A549 (cell line): Measurements from ENCODE around the gene SLC39A5. TPM values are rescaled to one million over a fixed set of nuclear protein-coding genes. Genes with fewer than 3 reads are reported as not detected.

Experiments used
- ATAC-seq, 2 experiments: fragments of 200-7000 bp in 1 of 2; fragments of >200 bp in 1 of 2; cut with Nextera tagmentation in 1 of 2; cut with Tn5 transposase in 1 of 2; 3 replicates each; pipeline versions ENCODE4 v1.8.0 to v1.9.1; 2018 to 2020; ENCODE audit warnings: mild to moderate bottlenecking in 1 of 2, moderate library complexity in 1 of 2
- CTCF ChIA-PET: fragments of 300-600 bp; sonication (Branson Sonifier 250); formaldehyde crosslinking; extraction: SDS; loops from one replicate; lab custom pipeline; 2021; ENCODE audit warnings: antibody characterized with exemption, inconsistent platforms; lab: Yijun Ruan, JAX
- POLR2A ChIA-PET: fragments of 350-600 bp; formaldehyde crosslinking; extraction: SDS; loops from one replicate; lab custom pipeline; 2021; ENCODE audit warnings: antibody characterized with exemption, inconsistent platforms; lab: Yijun Ruan, JAX
- DNase-seq, 2 experiments: peaks; one replicate each; pipeline versions ENCODE4 v3.0.0 to v3.0.0-alpha.2; 2011 to 2016; ENCODE audit warnings: low read depth in 1 of 2, low spot score in 1 of 2
- FAIRE-seq: peaks from 2 replicates; lab custom pipeline; 2011; peaks lifted over from hg19 to GRCh38; lab: Jason Lieb, UNC
- H3K27ac ChIP-seq, 2 experiments: fragments of >200 bp; sonication (Bioruptor Twin); formaldehyde crosslinking; 3 replicates each; pipeline ENCODE4 v1.5.1; 2016 to 2017
- H3K4me1 ChIP-seq: fragments of >200 bp; sonication (Bioruptor Twin); formaldehyde crosslinking; 3 replicates; pipeline ENCODE4 v1.6.1; 2016
- H3K4me2 ChIP-seq: fragments of >200 bp; sonication (Bioruptor Twin); formaldehyde crosslinking; 3 replicates; pipeline ENCODE4 v1.6.1; 2016
- H3K4me3 ChIP-seq: fragments of >200 bp; sonication (Bioruptor Twin); formaldehyde crosslinking; 3 replicates; pipeline ENCODE4 v1.5.1; 2016
- H3K9me3 ChIP-seq: fragments of >200 bp; sonication (Bioruptor Twin); formaldehyde crosslinking; 3 replicates; pipeline ENCODE4 v1.6.1; 2016
- BHLHE40 ChIP-seq: IDR thresholded peaks from 2 replicates; pipeline ENCODE4 v1.6.1; 2012; ENCODE audit warnings: low read depth, low read length, inconsistent platforms
- CBX2 ChIP-seq: fragments of 200-600 bp; sonication (generic); IDR thresholded peaks from 2 replicates; pipeline ENCODE4 v1.6.1; 2016; ENCODE audit warnings: low read depth, mild to moderate bottlenecking, borderline replicate concordance
- CBX8 ChIP-seq: fragments of 200-600 bp; sonication (generic); IDR thresholded peaks from 2 replicates; pipeline ENCODE4 v1.6.1; 2016
- EHMT2 ChIP-seq: fragments of 200-600 bp; sonication (generic); IDR thresholded peaks from 2 replicates; pipeline ENCODE4 v1.6.1; 2016; ENCODE audit warnings: antibody characterized with exemption, low read depth, mild to moderate bottlenecking, moderate library complexity
- ESRRA ChIP-seq: fragments of 150-350 bp; IDR thresholded peaks from 2 replicates; pipeline ENCODE4 v1.6.1; 2014; ENCODE audit warnings: mild to moderate bottlenecking, low read length, borderline replicate concordance
- FOSL2 ChIP-seq, 2 experiments: fragments of 450-650 bp in 1 of 2; fragments of >200 bp in 1 of 2; sonication (Bioruptor Twin) in 1 of 2; formaldehyde crosslinking; IDR thresholded peaks; 2 replicates each; pipeline versions ENCODE4 v1.5.0 to v1.6.1; 2016 to 2020; ENCODE audit warnings: mild to moderate bottlenecking in 1 of 2, moderate library complexity in 1 of 2
- GATA3 ChIP-seq: IDR thresholded peaks from 2 replicates; pipeline ENCODE4 v1.6.1; 2012; ENCODE audit warnings: borderline replicate concordance
- HOXA7 ChIP-seq: fragments of 250-450 bp; sonication (Bioruptor Pico); IDR thresholded peaks from 2 replicates; pipeline ENCODE4 v1.5.0; 2020; ENCODE audit warnings: mild to moderate bottlenecking, moderate library complexity
- JUN ChIP-seq, 2 experiments: fragments of >200 bp; sonication (Bioruptor Twin); formaldehyde crosslinking; IDR thresholded peaks; 2 replicates in 1 of 2; 3 replicates in 1 of 2; pipeline ENCODE4 v1.6.1; 2016 to 2017
- KDM5A ChIP-seq: fragments of 200-600 bp; sonication (generic); IDR thresholded peaks from 2 replicates; pipeline ENCODE4 v1.6.1; 2016; ENCODE audit warnings: antibody characterized with exemption, mild to moderate bottlenecking
- MAFK ChIP-seq: fragments of 450-650 bp; IDR thresholded peaks from 2 replicates; pipeline ENCODE4 v1.6.1; 2014; ENCODE audit not compliant: partially characterized antibody
- POLR2A ChIP-seq: IDR thresholded peaks from 2 replicates; pipeline ENCODE4 v1.6.1; 2012; ENCODE audit warnings: mild to moderate bottlenecking, low read length
- POLR2AphosphoS2 ChIP-seq: conservative IDR thresholded peaks from 2 replicates; pipeline ENCODE4 v1.6.1; 2012; ENCODE audit warnings: low read length, improper control_type of control experiment, inconsistent platforms
- RAD21 ChIP-seq, 2 experiments: fragments of >200 bp in 1 of 2; sonication (Bioruptor Twin) in 1 of 2; formaldehyde crosslinking in 1 of 2; IDR thresholded peaks in 1 of 2; conservative IDR thresholded peaks in 1 of 2; 2 replicates in 1 of 2; 3 replicates in 1 of 2; pipeline ENCODE4 v1.6.1; 2012 to 2018; ENCODE audit warnings: inconsistent platforms in 1 of 2
- RARB ChIP-seq: fragments of 250-450 bp; sonication (Bioruptor Pico); IDR thresholded peaks from 2 replicates; pipeline ENCODE4 v1.8.0; 2021; ENCODE audit warnings: mild to moderate bottlenecking, moderate library complexity
- REST ChIP-seq: fragments of 200-600 bp; sonication (generic); IDR thresholded peaks from 2 replicates; pipeline ENCODE4 v1.6.1; 2016; ENCODE audit warnings: antibody characterized with exemption, mild to moderate bottlenecking, moderate library complexity
- RFX5 ChIP-seq: fragments of 450-650 bp; IDR thresholded peaks from 2 replicates; pipeline ENCODE4 v1.7.1; 2014; ENCODE audit warnings: antibody characterized with exemption, mild to moderate bottlenecking, moderate library complexity
- SMC3 ChIP-seq: fragments of >200 bp; sonication (Bioruptor Twin); formaldehyde crosslinking; IDR thresholded peaks from 3 replicates; pipeline ENCODE4 v1.6.1; 2018; ENCODE audit warnings: inconsistent platforms
- SREBF2 ChIP-seq: fragments of 450-650 bp; IDR thresholded peaks from 2 replicates; pipeline ENCODE4 v1.6.1; 2014; ENCODE audit warnings: mild to moderate bottlenecking, moderate library complexity
- TFCP2L1 ChIP-seq: fragments of 250-450 bp; sonication (Bioruptor Pico); IDR thresholded peaks from 2 replicates; pipeline ENCODE4 v1.5.0; 2021; ENCODE audit warnings: mild to moderate bottlenecking
- ZNF302 ChIP-seq: fragments of 250-450 bp; sonication (Bioruptor Pico); IDR thresholded peaks from 2 replicates; pipeline ENCODE4 v1.9.0; 2021; ENCODE audit warnings: inconsistent platforms, mild to moderate bottlenecking, moderate library complexity
- WGBS: methylation state at CpG from one replicate; pipeline ENCODE4 v1.1.6; 2017; ENCODE audit errors: missing lambda C conversion rate; 5-methylcytosine and 5-hydroxymethylcytosine counted together
- polyA plus RNA-seq, 4 experiments: library from polyadenylated mRNA; depleted of rRNA in 3 of 4; stranded (reverse); fragments of >200 nt; fragmentation: RNase III in 1 of 4; extraction: RNeasy Plus Mini Kit Qiagen cat#74134 plus additional on column Dnase treatment in 1 of 4; gene quantifications; 2 replicates in 3 of 4; 3 replicates in 1 of 4; pipeline ENCODE4 v1.2.3, GENCODE V29; 2011 to 2017
- TF ChIP-seq, protein P1 (sequence below): fragments of >200 bp; sonication (Bioruptor Twin); formaldehyde crosslinking; IDR thresholded peaks from 3 replicates; pipeline ENCODE4 v1.6.1; 2016
- TF ChIP-seq, protein P2 (sequence below): fragments of >200 bp; sonication (Bioruptor Twin); formaldehyde crosslinking; IDR thresholded peaks from 3 replicates; pipeline ENCODE4 v1.5.1; 2016
- TF ChIP-seq, protein P3 (sequence below): IDR thresholded peaks from 2 replicates; pipeline ENCODE4 v1.6.1; 2012

Gene SLC39A5
- polyA plus RNA-seq, 2 of the 4 experiments (the other 2 are of a cell fraction), result 0.23 TPM; not detected in 1

DNA sequence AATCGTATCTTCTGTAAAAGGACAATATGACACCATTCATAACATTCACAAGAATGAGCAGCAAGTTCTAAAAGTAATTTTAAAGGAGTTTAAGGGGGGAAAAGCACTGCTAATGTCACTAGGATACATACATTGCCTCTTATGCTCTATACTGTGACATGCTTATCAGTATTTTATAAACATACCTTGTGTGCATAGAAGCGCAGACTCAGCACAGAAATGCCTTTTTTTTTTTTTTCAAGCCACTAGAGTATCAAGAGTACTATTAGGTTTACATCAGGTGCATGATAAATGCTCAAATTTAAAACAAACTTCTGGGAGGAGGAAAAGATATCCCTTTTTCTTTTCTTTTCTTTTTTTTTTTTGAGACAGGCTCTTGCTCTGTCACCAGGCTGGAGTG is 27.0 kb upstream of the SLC39A5 start:
- TF ChIP-seq, protein P1, sequence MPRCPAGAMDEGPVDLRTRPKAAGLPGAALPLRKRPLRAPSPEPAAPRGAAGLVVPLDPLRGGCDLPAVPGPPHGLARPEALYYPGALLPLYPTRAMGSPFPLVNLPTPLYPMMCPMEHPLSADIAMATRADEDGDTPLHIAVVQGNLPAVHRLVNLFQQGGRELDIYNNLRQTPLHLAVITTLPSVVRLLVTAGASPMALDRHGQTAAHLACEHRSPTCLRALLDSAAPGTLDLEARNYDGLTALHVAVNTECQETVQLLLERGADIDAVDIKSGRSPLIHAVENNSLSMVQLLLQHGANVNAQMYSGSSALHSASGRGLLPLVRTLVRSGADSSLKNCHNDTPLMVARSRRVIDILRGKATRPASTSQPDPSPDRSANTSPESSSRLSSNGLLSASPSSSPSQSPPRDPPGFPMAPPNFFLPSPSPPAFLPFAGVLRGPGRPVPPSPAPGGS, result no peak
- TF ChIP-seq MAFK (peak; percentile 57), RFX5 (no peak), ZNF302 (CRISPR knock-in tag) (no peak)
- TF ChIP-seq, all 56 proteins: peak for 1
- WGBS, result 81% methylated on average over 2 of the region's 2 CpGs
- no peak for DNase-seq
- Histone ChIP-seq H3K4me2 (no peak overlapping the region), H3K27ac (no peak overlapping the region), H3K9me3 (no peaks in the 10 kb centered on the region), H3K4me3 (no peak overlapping the region), H3K4me1 (no peaks in the 10 kb centered on the region)
- POLR2A ChIA-PET, result interaction anchor here (3.4 kb wide), 1 partner anchor 19 kb away, joined by 17 read pairs; the partner anchor contains the start of gene RNF41
- CTCF ChIA-PET, result interaction anchor here (0.7 to 2.7 kb wide), 5 partner anchors 10 to 167 kb away, joined by 3 to 10 read pairs (median 4); no protein-coding TSS in a partner anchor
- no peak for FAIRE-seq
- no peak for ATAC-seq

DNA sequence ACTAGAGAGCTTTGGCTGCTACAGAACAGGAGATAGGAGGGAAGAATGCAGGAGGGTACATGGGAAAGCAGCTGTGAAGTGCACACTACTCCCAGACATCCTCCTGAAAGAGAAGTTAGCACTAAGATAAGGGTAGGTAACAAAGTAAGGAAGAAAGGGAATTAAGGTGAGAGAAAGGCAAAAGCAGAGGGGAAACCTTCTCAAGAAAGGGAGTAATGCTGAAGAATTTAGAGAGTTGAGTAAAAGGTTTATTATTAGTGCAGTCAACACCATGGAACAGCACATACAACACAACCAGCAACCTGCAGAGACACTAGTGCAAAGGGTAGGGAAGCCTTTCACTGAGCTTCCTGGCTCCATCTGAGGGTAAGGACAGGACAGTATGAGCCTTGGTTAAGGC is 25.6 kb upstream of the SLC39A5 start:
- no peaks in the 10 kb centered on the region for H3K9me3 ChIP-seq
- H3K4me3 ChIP-seq, result no peak overlapping the region
- ATAC-seq (no peak), DNase-seq (no peak), FAIRE-seq (no peak)
- POLR2A ChIA-PET, result interaction anchor here (3.4 kb wide), 1 partner anchor 17 kb away, joined by 17 read pairs; the partner anchor contains the start of gene RNF41
- CTCF ChIA-PET, result interaction anchor here (0.7 to 6.1 kb wide), 11 partner anchors 8 to 259 kb away, joined by 3 to 77 read pairs (median 6); partner anchors contain the start of genes ANKRD52, RNF41 and SMARCC2
- H3K4me1 ChIP-seq, result no peaks in the 10 kb centered on the region
- no peak for TF ChIP-seq HOXA7 (CRISPR knock-in tag)
- TF ChIP-seq EHMT2, result no peak
- no peak for TF ChIP-seq JUN (IDR thresholded peaks at IDR 0.05)
- TF ChIP-seq KDM5A, result no peak
- no peak for TF ChIP-seq FOSL2 (IDR thresholded peaks at IDR 0.05)
- no peak for TF ChIP-seq FOSL2 (CRISPR knock-in tag; IDR thresholded peaks at IDR 0.05)
- TF ChIP-seq RAD21 (conservative IDR thresholded peaks at IDR 0.05 in 1 of 2, IDR thresholded peaks at IDR 0.05 in 1 of 2), result no peak
- TF ChIP-seq BHLHE40, result no peak
- no peak for TF ChIP-seq REST
- TF ChIP-seq GATA3, result no peak
- TF ChIP-seq, protein P2, sequence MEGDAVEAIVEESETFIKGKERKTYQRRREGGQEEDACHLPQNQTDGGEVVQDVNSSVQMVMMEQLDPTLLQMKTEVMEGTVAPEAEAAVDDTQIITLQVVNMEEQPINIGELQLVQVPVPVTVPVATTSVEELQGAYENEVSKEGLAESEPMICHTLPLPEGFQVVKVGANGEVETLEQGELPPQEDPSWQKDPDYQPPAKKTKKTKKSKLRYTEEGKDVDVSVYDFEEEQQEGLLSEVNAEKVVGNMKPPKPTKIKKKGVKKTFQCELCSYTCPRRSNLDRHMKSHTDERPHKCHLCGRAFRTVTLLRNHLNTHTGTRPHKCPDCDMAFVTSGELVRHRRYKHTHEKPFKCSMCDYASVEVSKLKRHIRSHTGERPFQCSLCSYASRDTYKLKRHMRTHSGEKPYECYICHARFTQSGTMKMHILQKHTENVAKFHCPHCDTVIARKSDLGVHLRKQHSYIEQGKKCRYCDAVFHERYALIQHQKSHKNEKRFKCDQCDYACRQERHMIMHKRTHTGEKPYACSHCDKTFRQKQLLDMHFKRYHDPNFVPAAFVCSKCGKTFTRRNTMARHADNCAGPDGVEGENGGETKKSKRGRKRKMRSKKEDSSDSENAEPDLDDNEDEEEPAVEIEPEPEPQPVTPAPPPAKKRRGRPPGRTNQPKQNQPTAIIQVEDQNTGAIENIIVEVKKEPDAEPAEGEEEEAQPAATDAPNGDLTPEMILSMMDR, result no peak
- no peak overlapping the region for H3K27ac ChIP-seq
- no peak overlapping the region for H3K4me2 ChIP-seq

- H3K4me2 ChIP-seq, result no peak overlapping the region
- ChIA-PET POLR2A (interaction anchor here (0.7 to 3.4 kb wide), 2 partner anchors 16 to 231 kb away, joined by 4 to 34 read pairs; partner anchors contain the start of gene RNF41), CTCF (interaction anchor here (0.8 to 6.1 kb wide), 14 partner anchors 9 to 263 kb away, joined by 3 to 77 read pairs (median 6); partner anchors contain the start of genes ANKRD52, RNF41, SMARCC2 and SPRYD4)
- H3K27ac ChIP-seq, result no peak overlapping the region
- peak; percentile 69 to 72; a peak in 5 of 6 replicates for ATAC-seq
- no peaks in the 10 kb centered on the region for H3K9me3 ChIP-seq
- no peak overlapping the region for H3K4me3 ChIP-seq
- peak in 1 of 2 experiments; percentile 29 for DNase-seq
- H3K4me1 ChIP-seq, result no peaks in the 10 kb centered on the region
- no peak for FAIRE-seq
- TF ChIP-seq CBX8 (no peak), CBX2 (no peak), POLR2AphosphoS2 (no peak), JUN (IDR thresholded peaks at IDR 0.05) (no peak), HOXA7 (CRISPR knock-in tag) (no peak), TFCP2L1 (no peak), ESRRA (no peak), RARB (CRISPR knock-in tag) (no peak), POLR2A (no peak), SREBF2 (no peak), BHLHE40 (no peak), SMC3 (no peak)
- TF ChIP-seq, protein P3, sequence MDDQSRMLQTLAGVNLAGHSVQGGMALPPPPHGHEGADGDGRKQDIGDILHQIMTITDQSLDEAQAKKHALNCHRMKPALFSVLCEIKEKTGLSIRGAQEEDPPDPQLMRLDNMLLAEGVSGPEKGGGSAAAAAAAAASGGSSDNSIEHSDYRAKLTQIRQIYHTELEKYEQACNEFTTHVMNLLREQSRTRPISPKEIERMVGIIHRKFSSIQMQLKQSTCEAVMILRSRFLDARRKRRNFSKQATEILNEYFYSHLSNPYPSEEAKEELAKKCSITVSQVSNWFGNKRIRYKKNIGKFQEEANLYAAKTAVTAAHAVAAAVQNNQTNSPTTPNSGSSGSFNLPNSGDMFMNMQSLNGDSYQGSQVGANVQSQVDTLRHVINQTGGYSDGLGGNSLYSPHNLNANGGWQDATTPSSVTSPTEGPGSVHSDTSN, result no peak
These were observed 24.4 kb upstream of the SLC39A5 start for GRCh38 chr12:56205445-56205844.
